Small intestine (tissue), 7 donors: ENCODE data around the gene MYO7A. TPM values are rescaled to one million over a fixed set of nuclear protein-coding genes. Genes with fewer than 3 reads are reported as not detected.

Source experiments
- DNase-seq, 2 donors: peaks; one replicate each; pipeline versions ENCODE4 v3.0.0 to v3.0.0-alpha.2; 2013
- FAIRE-seq: peaks from 2 replicates; lab custom pipeline; 2012; peaks lifted over from hg19 to GRCh38; lab: Jason Lieb, UNC
- H3K27ac ChIP-seq, 3 donors: one replicate each; pipeline ENCODE4 v1.5.1; 2013; ENCODE audit warnings: low read length in 2 of 3, mild to moderate bottlenecking in 2 of 3, control low read depth in 1 of 3, inconsistent platforms in 1 of 3, low read depth in 1 of 3, moderate library complexity in 1 of 3
- H3K27me3 ChIP-seq, 3 donors: one replicate each; pipeline ENCODE4 v1.6.1; 2013; ENCODE audit warnings: low read length in 3 of 3, inconsistent platforms in 1 of 3; ENCODE audit not compliant: control insufficient read depth in 3 of 3, insufficient read depth in 3 of 3
- H3K36me3 ChIP-seq, 3 donors: one replicate each; pipeline ENCODE4 v1.6.1; 2013; ENCODE audit warnings: low read length in 3 of 3, inconsistent platforms in 1 of 3, low read depth in 1 of 3, mild to moderate bottlenecking in 1 of 3, moderate library complexity in 1 of 3; ENCODE audit not compliant: control insufficient read depth in 3 of 3, insufficient read depth in 2 of 3
- H3K4me1 ChIP-seq, 3 donors: one replicate each; pipeline ENCODE4 v1.6.1; 2013; ENCODE audit warnings: low read length in 2 of 3, inconsistent platforms in 1 of 3, low read depth in 1 of 3, mild to moderate bottlenecking in 1 of 3, moderate library complexity in 1 of 3; ENCODE audit not compliant: control insufficient read depth in 3 of 3, insufficient read depth in 2 of 3
- H3K4me3 ChIP-seq, 3 donors: one replicate each; pipeline ENCODE4 v1.5.1; 2013; ENCODE audit warnings: low read length in 3 of 3, control low read depth in 1 of 3, inconsistent platforms in 1 of 3, low read depth in 1 of 3, mild to moderate bottlenecking in 1 of 3, moderate library complexity in 1 of 3
- H3K9me3 ChIP-seq, 2 donors: one replicate each; pipeline ENCODE4 v1.6.1; 2013; ENCODE audit warnings: low read depth in 1 of 2, low read length in 1 of 2; ENCODE audit not compliant: control insufficient read depth in 2 of 2, insufficient read depth in 1 of 2
- whole genome bisulfite sequencing, 3 donors: extraction: QIAGEN DNeasy Blood & Tissue Kit; methylation state at CpG; one replicate each; pipeline ENCODE4 v1.1.7; 2013; 5-methylcytosine and 5-hydroxymethylcytosine counted together
- polyA plus RNA-seq, 4 donors: library from polyadenylated mRNA; stranded (reverse) in 3 of 4; unstranded in 1 of 4; fragments of 200-250 nt in 3 of 4; fragments of 120-200 nt in 1 of 4; gene quantifications; one replicate each; pipeline versions ENCODE4 v1.2.1 to v1.2.3, GENCODE V29; 2013
- donor health status: healthy with polysubstance abuse.
- donor health status: control.
- donor health status: control.
- donor health status: Bipolar disorder and iron deficiency.
- donor health status: healthy.

Gene MYO7A
- polyA plus RNA-seq, 4 donors, result 1.4 to 74.2 (median 2.2) TPM

- Histone ChIP-seq H3K27me3 (no peaks in the 10 kb centered on the region), H3K4me1 (no peaks in the 10 kb centered on the region), H3K4me3 (no peak overlapping the region), H3K27ac (no peak overlapping the region), H3K36me3 (peaks cover 0 to 100% (median 0%) of the 10 kb centered on the region in 3 donors), H3K9me3 (no peaks in the 10 kb centered on the region)
- DNase-seq (no peak), FAIRE-seq (no peak)
- WGBS, 3 donors, result 89 to 93% (median 91%) methylated on average over 23 to 25 of the region's 25 CpGs
Observed at GRCh38 chr11:77202941-77203900, 75.2 kb downstream of the MYO7A start.

GRCh38 chr11:77203901-77204753 lies 76.1 kb downstream of the MYO7A start:
- 84 to 86% (median 84%) methylated on average over 20 of the region's 20 CpGs for WGBS, 3 donors
- Histone ChIP-seq H3K4me3 (no peak overlapping the region), H3K27me3 (no peaks in the 10 kb centered on the region), H3K36me3 (peaks cover 0 to 100% (median 0%) of the 10 kb centered on the region in 3 donors), H3K9me3 (no peaks in the 10 kb centered on the region), H3K27ac (no peak overlapping the region), H3K4me1 (no peaks in the 10 kb centered on the region)
- DNase-seq, result no peak
- no peak for FAIRE-seq

GRCh38 chr11:77204754-77205466 lies 76.9 kb downstream of the MYO7A start:
- H3K9me3 ChIP-seq, result no peaks in the 10 kb centered on the region
- no peak for DNase-seq
- no peak overlapping the region for H3K4me3 ChIP-seq
- WGBS, 3 donors, result 82 to 87% (median 84%) methylated on average over 12 of the region's 12 CpGs
- peaks cover 0 to 99% (median 0%) of the 10 kb centered on the region in 3 donors for H3K36me3 ChIP-seq
- H3K4me1 ChIP-seq, result no peaks in the 10 kb centered on the region
- no peak for FAIRE-seq
- H3K27me3 ChIP-seq, result no peaks in the 10 kb centered on the region
- no peak overlapping the region for H3K27ac ChIP-seq

GRCh38 chr11:77205467-77206263 lies 77.6 kb downstream of the MYO7A start:
- 81 to 89% (median 84%) methylated on average over 30 of the region's 30 CpGs for WGBS, 3 donors
- Histone ChIP-seq H3K9me3 (no peaks in the 10 kb centered on the region), H3K27me3 (no peaks in the 10 kb centered on the region), H3K4me1 (no peaks in the 10 kb centered on the region), H3K4me3 (no peak overlapping the region), H3K27ac (no peak overlapping the region), H3K36me3 (peaks cover 0 to 95% (median 0%) of the 10 kb centered on the region in 3 donors)
- FAIRE-seq (no peak), DNase-seq (no peak)

- no peak for FAIRE-seq
- Histone ChIP-seq H3K36me3 (peaks cover 0 to 95% (median 0%) of the 10 kb centered on the region in 3 donors), H3K4me1 (no peaks in the 10 kb centered on the region), H3K4me3 (no peak overlapping the region), H3K9me3 (no peaks in the 10 kb centered on the region), H3K27ac (no peak overlapping the region), H3K27me3 (no peaks in the 10 kb centered on the region)
- WGBS, 3 donors, result 72 to 78% (median 73%) methylated on average over 13 of the region's 13 CpGs
- no peak for DNase-seq
Observed at GRCh38 chr11:77206264-77207018, 78.4 kb downstream of the MYO7A start.

- no peak for FAIRE-seq
Observed at GRCh38 chr11:77207019-77207485, 79.0 kb downstream of the MYO7A start.

More at GRCh38 chr11:77207019-77207485, 79.0 kb downstream of the MYO7A start:
- Histone ChIP-seq H3K4me1 (no peaks in the 10 kb centered on the region), H3K27me3 (no peaks in the 10 kb centered on the region), H3K9me3 (no peaks in the 10 kb centered on the region), H3K27ac (no peak overlapping the region), H3K4me3 (no peak overlapping the region), H3K36me3 (peaks cover 0 to 95% (median 0%) of the 10 kb centered on the region in 3 donors)
- WGBS, 3 donors, result 86 to 93% (median 88%) methylated on average over 9 to 10 of the region's 10 CpGs
- no peak for DNase-seq
